ENCODE results near the gene ZNF579.

GRCh38 chr19:55602104-55603001 is 21.7 kb upstream of the ZNF579 start:
- TF ChIP-seq POLR2AphosphoS5 (IDR thresholded peaks at IDR 0.05; ENCODE audit: low read depth, low read length) = no peak
- TF ChIP-seq REST (IDR thresholded peaks at IDR 0.05; ENCODE audit: insufficient read depth in 1 of 2, low read depth in 2 of 2, low read length in 2 of 2) = no peak
- TF ChIP-seq TAF1 (IDR thresholded peaks at IDR 0.05; ENCODE audit: borderline replicate concordance, insufficient read depth, low read length) = no peak

Data from PFSK-1 (cell line).